OCI-LY7 (cell line): ENCODE results near the gene TNPO2. TPM values are rescaled to one million over a fixed set of nuclear protein-coding genes. Genes with fewer than 3 reads are reported as not detected.

Source experiments
- BruUV-seq: library from RNA; stranded (reverse); fragments of 400-500 nt; replicated peaks from 2 replicates; lab custom pipeline; 2021; lab: Mats Ljungman, UMichigan
- CTCF ChIA-PET: fragments of 300-600 bp; sonication (Branson Sonifier 250); formaldehyde crosslinking; loops from one replicate; lab custom pipeline; 2022; ENCODE audit warnings: antibody characterized with exemption; ENCODE audit not compliant: unreplicated experiment; lab: Charles Lee
- POLR2A ChIA-PET: fragments of 300-600 bp; sonication (Branson Sonifier 250); formaldehyde crosslinking; loops from one replicate; lab custom pipeline; 2022; ENCODE audit warnings: antibody characterized with exemption; lab: Charles Lee
- DNase-seq: peaks from one replicate; pipeline ENCODE4 v3.0.0-alpha.2; 2015; ENCODE audit warnings: low spot score
- H2AFZ ChIP-seq: fragments of 200-600 bp; sonication (generic), shearing (Covaris generic); 2 replicates; pipeline ENCODE4 v1.6.1; 2014; ENCODE audit warnings: mild to moderate bottlenecking, antibody characterized with exemption, low read length, moderate library complexity
- H3K27ac ChIP-seq: fragments of 200-600 bp; sonication (generic); 2 replicates; pipeline ENCODE4 v1.5.1; 2014; ENCODE audit warnings: mixed run types, low read depth, mild to moderate bottlenecking, moderate library complexity, low read length, inconsistent platforms; ENCODE audit not compliant: poor library complexity, severe bottlenecking
- H3K36me3 ChIP-seq: fragments of 200-600 bp; sonication (generic); 2 replicates; pipeline ENCODE4 v1.6.1; 2014; ENCODE audit warnings: mild to moderate bottlenecking, antibody characterized with exemption, low read length, moderate library complexity, mixed read lengths; ENCODE audit not compliant: insufficient read depth
- H3K4me1 ChIP-seq: fragments of 200-600 bp; sonication (generic); 2 replicates; pipeline ENCODE4 v1.5.1; 2014; ENCODE audit warnings: mild to moderate bottlenecking, low read length; ENCODE audit not compliant: insufficient read depth, poor library complexity, severe bottlenecking
- H3K4me2 ChIP-seq: fragments of 200-600 bp; sonication (generic); 2 replicates; pipeline ENCODE4 v1.6.1; 2014; ENCODE audit warnings: mild to moderate bottlenecking, low read length
- H3K4me3 ChIP-seq: fragments of 200-600 bp; sonication (generic); 2 replicates; pipeline ENCODE4 v1.5.1; 2014; ENCODE audit warnings: mild to moderate bottlenecking, low read depth, low read length; ENCODE audit not compliant: poor library complexity, severe bottlenecking
- H3K79me2 ChIP-seq: fragments of 200-600 bp; sonication (generic); 2 replicates; pipeline ENCODE4 v1.6.1; 2016; ENCODE audit warnings: low read depth, mild to moderate bottlenecking, low read length, moderate library complexity, mixed read lengths; ENCODE audit not compliant: insufficient read depth
- H3K9me2 ChIP-seq: fragments of 200-600 bp; sonication (generic); 2 replicates; pipeline ENCODE4 v1.6.1; 2016; ENCODE audit warnings: mild to moderate bottlenecking, low read length, mixed read lengths; ENCODE audit not compliant: insufficient read depth
- H3K9me3 ChIP-seq: fragments of 200-600 bp; sonication (generic); 2 replicates; pipeline ENCODE4 v1.6.1; 2014; ENCODE audit warnings: mild to moderate bottlenecking, mixed run types, low read length, mixed read lengths
- H4K20me1 ChIP-seq: fragments of 200-600 bp; sonication (generic); 2 replicates; pipeline ENCODE4 v1.6.1; 2014; ENCODE audit warnings: mild to moderate bottlenecking, antibody characterized with exemption, low read length, moderate library complexity, mixed read lengths; ENCODE audit not compliant: insufficient read depth
- EZH2phosphoT487 ChIP-seq: fragments of 200-600 bp; sonication (generic); IDR thresholded peaks from 2 replicates; pipeline ENCODE4 v1.6.1; 2018; ENCODE audit warnings: low read depth, borderline replicate concordance, mild to moderate bottlenecking, mixed run types, antibody characterized with exemption, low read length, moderate library complexity, mixed read lengths
- intact Hi-C: fragments of 100-400 bp; cut with micrococcal nuclease; formaldehyde crosslinking; loops from one replicate; pipeline ENCODE4 v1.10.0; 2022; ENCODE audit not compliant: unreplicated experiment
- total RNA-seq, 2 experiments: library from RNA; depleted of rRNA in 1 of 2; stranded (reverse); fragments of >200 nt in 1 of 2; shearing (Covaris generic) in 1 of 2; gene quantifications; 2 replicates each; pipeline ENCODE4 v1.2.3, GENCODE V29; 2014 to 2022
- TF ChIP-seq, protein P1 (sequence below): fragments of 200-600 bp; sonication (generic); conservative IDR thresholded peaks from 2 replicates; pipeline ENCODE4 v1.5.1; 2014; ENCODE audit warnings: mild to moderate bottlenecking, antibody characterized with exemption, low read length, moderate library complexity, mixed read lengths

The TNPO2 gene
- total RNA-seq, 2 experiments from 2014 or later = 47.3 to 120 TPM

GRCh38 chr19:12695514-12695913 is 28.2 kb downstream of the TNPO2 start:
- no peaks in the 10 kb centered on the region for H3K9me3 ChIP-seq
- H2AFZ ChIP-seq = no peak overlapping the region
- peak overlapping the region; percentile 88 for H3K4me2 ChIP-seq
- H3K4me1 ChIP-seq = peaks cover 13% of the 10 kb centered on the region
- no peaks in the 10 kb centered on the region for H3K79me2 ChIP-seq
- ChIA-PET CTCF (no interaction called here), POLR2A (interaction anchor here (0.6 kb wide), 1 partner anchor 199 kb away, joined by 3 read pairs; no protein-coding TSS in a partner anchor)
- H4K20me1 ChIP-seq = no peaks in the 10 kb centered on the region
- H3K36me3 ChIP-seq = peaks cover 32% of the 10 kb centered on the region
- TF ChIP-seq EZH2phosphoT487 = no peak
- TF ChIP-seq, protein P1, sequence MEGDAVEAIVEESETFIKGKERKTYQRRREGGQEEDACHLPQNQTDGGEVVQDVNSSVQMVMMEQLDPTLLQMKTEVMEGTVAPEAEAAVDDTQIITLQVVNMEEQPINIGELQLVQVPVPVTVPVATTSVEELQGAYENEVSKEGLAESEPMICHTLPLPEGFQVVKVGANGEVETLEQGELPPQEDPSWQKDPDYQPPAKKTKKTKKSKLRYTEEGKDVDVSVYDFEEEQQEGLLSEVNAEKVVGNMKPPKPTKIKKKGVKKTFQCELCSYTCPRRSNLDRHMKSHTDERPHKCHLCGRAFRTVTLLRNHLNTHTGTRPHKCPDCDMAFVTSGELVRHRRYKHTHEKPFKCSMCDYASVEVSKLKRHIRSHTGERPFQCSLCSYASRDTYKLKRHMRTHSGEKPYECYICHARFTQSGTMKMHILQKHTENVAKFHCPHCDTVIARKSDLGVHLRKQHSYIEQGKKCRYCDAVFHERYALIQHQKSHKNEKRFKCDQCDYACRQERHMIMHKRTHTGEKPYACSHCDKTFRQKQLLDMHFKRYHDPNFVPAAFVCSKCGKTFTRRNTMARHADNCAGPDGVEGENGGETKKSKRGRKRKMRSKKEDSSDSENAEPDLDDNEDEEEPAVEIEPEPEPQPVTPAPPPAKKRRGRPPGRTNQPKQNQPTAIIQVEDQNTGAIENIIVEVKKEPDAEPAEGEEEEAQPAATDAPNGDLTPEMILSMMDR = no peak
- intact Hi-C loops = no loop called here
- H3K27ac ChIP-seq = no peak overlapping the region
- no TSS peak for BruUV-seq
- no peak for DNase-seq
- peak overlapping the region; percentile 87 for H3K4me3 ChIP-seq
- no peaks in the 10 kb centered on the region for H3K9me2 ChIP-seq

DNA sequence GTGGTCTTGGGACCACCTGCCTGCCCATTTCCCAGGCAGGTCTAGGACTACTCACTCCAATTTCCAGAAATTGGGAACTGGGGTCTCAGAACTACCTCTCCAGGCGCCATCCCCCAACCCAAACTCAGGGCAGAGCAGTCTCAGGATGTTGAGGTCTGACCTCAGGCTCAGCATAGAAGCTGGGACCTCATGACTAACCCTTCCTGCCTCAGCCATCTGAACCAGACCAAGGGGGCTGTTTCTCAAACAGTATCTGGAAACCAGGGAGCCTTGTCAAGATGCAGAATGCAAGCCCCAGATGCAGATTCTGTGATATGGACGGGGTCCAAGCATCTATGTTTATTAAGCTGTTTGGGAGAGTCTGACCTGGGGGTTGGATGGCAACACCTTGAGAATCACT is 28.6 kb downstream of the TNPO2 start:
- intact Hi-C loops = no loop called here
- peaks cover 13% of the 10 kb centered on the region for H3K4me1 ChIP-seq
- H3K9me3 ChIP-seq = no peaks in the 10 kb centered on the region
- ChIA-PET POLR2A (no interaction called here), CTCF (no interaction called here)
- no peaks in the 10 kb centered on the region for H3K9me2 ChIP-seq
- H2AFZ ChIP-seq = no peak overlapping the region
- H4K20me1 ChIP-seq = no peaks in the 10 kb centered on the region
- no TSS peak for BruUV-seq
- no peaks in the 10 kb centered on the region for H3K79me2 ChIP-seq
- H3K36me3 ChIP-seq = peaks cover 29% of the 10 kb centered on the region
- no peak overlapping the region for H3K4me3 ChIP-seq
- H3K27ac ChIP-seq = no peak overlapping the region
- DNase-seq = no peak
- TF ChIP-seq, protein P1 = no peak
- TF ChIP-seq EZH2phosphoT487 = no peak
- H3K4me2 ChIP-seq = peak overlapping the region; percentile 88

DNA sequence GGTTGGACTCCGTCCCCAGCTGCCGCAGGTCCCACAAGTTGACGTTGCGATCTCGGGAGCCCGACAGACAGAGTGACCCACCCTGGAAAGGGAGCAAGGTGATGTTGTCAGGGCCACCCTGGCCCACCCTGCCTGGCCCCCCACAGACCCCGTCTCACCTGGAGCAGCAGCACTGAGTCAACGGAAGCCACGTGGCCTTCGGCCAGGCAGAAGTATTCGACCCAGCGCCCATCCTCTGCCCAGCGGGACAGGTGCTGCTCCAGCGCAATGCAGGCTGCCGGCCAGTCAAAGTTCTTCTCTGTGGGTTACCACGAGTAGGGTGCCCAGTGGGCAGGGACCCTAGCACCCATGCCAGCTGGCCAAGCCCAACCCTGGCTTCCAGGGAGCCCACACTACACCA is 29.1 kb downstream of the TNPO2 start:
- Histone ChIP-seq H2AFZ (no peak overlapping the region), H4K20me1 (no peaks in the 10 kb centered on the region), H3K4me2 (0 out of 2 replicates have a peak overlapping the region, but pooled peaks have one; percentile 88), H3K9me2 (no peaks in the 10 kb centered on the region), H3K4me3 (no peak overlapping the region), H3K27ac (no peak overlapping the region), H3K4me1 (peaks cover 13% of the 10 kb centered on the region), H3K9me3 (no peaks in the 10 kb centered on the region), H3K79me2 (no peaks in the 10 kb centered on the region), H3K36me3 (peaks cover 25% of the 10 kb centered on the region)
- no peak for DNase-seq
- TF ChIP-seq, protein P1 = no peak
- TF ChIP-seq EZH2phosphoT487 = no peak
- ChIA-PET CTCF (interaction anchor here (0.6 kb wide), 1 partner anchor 99 kb away, joined by 9 read pairs; no protein-coding TSS in a partner anchor), POLR2A (no interaction called here)
- intact Hi-C loops = no loop called here
- BruUV-seq = no TSS peak
